ENCODE results near the gene AQP2.

DNA sequence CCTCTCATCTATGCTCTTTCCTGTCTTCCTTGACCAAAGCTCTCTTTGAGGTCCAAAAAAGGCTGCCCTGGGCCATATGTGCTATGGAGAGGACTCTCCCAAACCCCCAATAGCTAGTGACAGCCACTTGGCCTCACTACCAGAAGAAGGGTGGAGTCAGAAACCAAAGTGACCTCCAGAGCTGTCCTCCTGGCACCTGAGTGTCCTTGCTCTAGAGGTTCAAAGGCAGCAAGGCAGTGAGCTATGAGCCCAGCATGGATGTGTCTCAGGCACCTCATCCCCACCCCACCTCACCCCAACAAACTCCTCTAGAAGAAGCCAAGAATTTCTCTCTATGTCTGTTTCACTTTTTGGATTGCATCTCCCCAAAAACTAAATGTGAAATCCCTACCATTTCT, 7.0 kb downstream of the AQP2 start:
- TF ChIP-seq POLR2A (IDR thresholded peaks at IDR 0.05; ENCODE audit: low read length) (no peak), GATA1 (IDR thresholded peaks at IDR 0.05; ENCODE audit: low read depth, low read length) (no peak)

Data from erythroblast (primary cell).